BE2C (cell line): Measurements from ENCODE around the gene RPS6KA2.

Source experiments
- DNase-seq: peaks from one replicate; pipeline ENCODE4 v3.0.0-alpha.2; 2020
- H3K27me3 ChIP-seq: fragments of 250-450 bp; sonication (Bioruptor Pico); 2 replicates; pipeline ENCODE4 v1.5.1; 2020; ENCODE audit warnings: mild to moderate bottlenecking
- H3K36me3 ChIP-seq: fragments of 250-450 bp; sonication (Bioruptor Pico); 2 replicates; pipeline ENCODE4 v1.5.1; 2020; ENCODE audit warnings: mild to moderate bottlenecking
- H3K4me1 ChIP-seq: fragments of 250-450 bp; sonication (Bioruptor Pico); 2 replicates; pipeline ENCODE4 v1.5.1; 2020
- H3K4me3 ChIP-seq: 2 replicates; pipeline ENCODE4 v1.5.1; 2011; ENCODE audit warnings: low read depth, low read length
- H3K9me3 ChIP-seq: fragments of 250-450 bp; sonication (Bioruptor Pico); 2 replicates; pipeline ENCODE4 v1.5.1; 2020
- CTCF ChIP-seq: IDR thresholded peaks from 2 replicates; pipeline ENCODE4 v1.5.1; 2012; ENCODE audit warnings: mild to moderate bottlenecking, low read depth, low read length

Gene RPS6KA2

GRCh38 chr6:166487148-166487547 is 139.9 kb downstream of the RPS6KA2 start:
- no peaks in the 10 kb centered on the region for H3K9me3 ChIP-seq
- H3K27me3 ChIP-seq, result no peaks in the 10 kb centered on the region
- no peak for DNase-seq
- TF ChIP-seq CTCF, result no peak
- H3K4me1 ChIP-seq, result peaks cover 22% of the 10 kb centered on the region
- no peak overlapping the region for H3K4me3 ChIP-seq
- H3K36me3 ChIP-seq, result peaks cover 3% of the 10 kb centered on the region

- Histone ChIP-seq H3K4me1 (peaks cover 15% of the 10 kb centered on the region), H3K36me3 (peaks cover 3% of the 10 kb centered on the region), H3K9me3 (no peaks in the 10 kb centered on the region), H3K4me3 (no peak overlapping the region), H3K27me3 (no peaks in the 10 kb centered on the region)
- DNase-seq, result no peak
- no peak for TF ChIP-seq CTCF
Measured at GRCh38 chr6:166486536-166486880, 140.5 kb downstream of the RPS6KA2 start.

GRCh38 chr6:166485651-166486535 is 141.2 kb downstream of the RPS6KA2 start:
- peak; percentile 11; the same call in 1 of the 2 replicates for TF ChIP-seq CTCF
- H3K27me3 ChIP-seq, result no peaks in the 10 kb centered on the region
- no peak overlapping the region for H3K4me3 ChIP-seq
- H3K9me3 ChIP-seq, result no peaks in the 10 kb centered on the region
- no peak for DNase-seq
- H3K36me3 ChIP-seq, result peaks cover 3% of the 10 kb centered on the region
- H3K4me1 ChIP-seq, result peaks cover 12% of the 10 kb centered on the region

GRCh38 chr6:166484863-166485262 is 142.2 kb downstream of the RPS6KA2 start:
- no peaks in the 10 kb centered on the region for H3K9me3 ChIP-seq

GRCh38 chr6:166483573-166484250 is 143.3 kb downstream of the RPS6KA2 start:
- H3K4me1 ChIP-seq, result no peaks in the 10 kb centered on the region
- H3K36me3 ChIP-seq, result peaks cover 3% of the 10 kb centered on the region; the same call in 1 of the 2 replicates
- no peak overlapping the region for H3K4me3 ChIP-seq
- DNase-seq, result no peak
- no peak for TF ChIP-seq CTCF
- no peaks in the 10 kb centered on the region for H3K27me3 ChIP-seq
- no peaks in the 10 kb centered on the region for H3K9me3 ChIP-seq

More at GRCh38 chr6:166484863-166485262, 142.2 kb downstream of the RPS6KA2 start:
- DNase-seq, result no peak
- H3K27me3 ChIP-seq, result no peaks in the 10 kb centered on the region
- TF ChIP-seq CTCF, result no peak
- no peak overlapping the region for H3K4me3 ChIP-seq
- H3K36me3 ChIP-seq, result peaks cover 3% of the 10 kb centered on the region
- H3K4me1 ChIP-seq, result peaks cover 2% of the 10 kb centered on the region

- no peaks in the 10 kb centered on the region for H3K4me1 ChIP-seq
Measured at GRCh38 chr6:166483026-166483425, 144.0 kb downstream of the RPS6KA2 start.

More at GRCh38 chr6:166483026-166483425, 144.0 kb downstream of the RPS6KA2 start:
- H3K9me3 ChIP-seq, result no peaks in the 10 kb centered on the region
- no peak overlapping the region for H3K4me3 ChIP-seq
- DNase-seq, result no peak
- H3K27me3 ChIP-seq, result no peaks in the 10 kb centered on the region
- H3K36me3 ChIP-seq, result peaks cover 3% of the 10 kb centered on the region; the same call in 1 of the 2 replicates
- TF ChIP-seq CTCF, result no peak
